MM.1S (cell line): ENCODE data around the gene ATXN1.

Experiments
- EZH2 ChIP-seq: fragments of 300-600 bp; sonication (generic); optimal IDR thresholded peaks from 2 replicates; pipeline ENCODE3; 2017; ENCODE audit warnings: low read depth, mild to moderate bottlenecking, antibody characterized with exemption, low read length, mixed read lengths
- TF ChIP-seq, protein P1 (sequence below): fragments of 300-600 bp; sonication (generic); IDR thresholded peaks from 2 replicates; pipeline ENCODE4 v1.5.1; 2016; ENCODE audit warnings: antibody characterized with exemption, low read length, mixed read lengths

DNA sequence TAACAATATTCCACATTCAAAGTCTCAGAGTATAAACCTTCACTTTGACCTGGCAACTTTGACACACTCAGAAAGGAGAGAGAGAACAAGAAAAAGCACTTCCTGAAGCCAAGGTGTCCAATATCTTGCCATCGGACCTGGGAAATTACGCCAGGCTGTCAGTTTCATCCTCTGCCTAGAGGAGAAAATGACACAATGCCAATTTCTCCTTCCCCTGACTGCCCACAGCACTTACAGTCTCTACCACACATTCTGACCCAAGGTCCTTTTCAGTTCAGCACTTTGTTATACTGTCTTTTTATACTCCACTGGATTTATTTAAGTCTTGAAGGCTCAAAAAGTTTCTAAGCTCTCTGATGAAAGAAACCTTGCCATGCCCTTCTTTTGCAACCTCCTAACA, 272.4 kb downstream of the ATXN1 start:
- TF ChIP-seq, protein P1, sequence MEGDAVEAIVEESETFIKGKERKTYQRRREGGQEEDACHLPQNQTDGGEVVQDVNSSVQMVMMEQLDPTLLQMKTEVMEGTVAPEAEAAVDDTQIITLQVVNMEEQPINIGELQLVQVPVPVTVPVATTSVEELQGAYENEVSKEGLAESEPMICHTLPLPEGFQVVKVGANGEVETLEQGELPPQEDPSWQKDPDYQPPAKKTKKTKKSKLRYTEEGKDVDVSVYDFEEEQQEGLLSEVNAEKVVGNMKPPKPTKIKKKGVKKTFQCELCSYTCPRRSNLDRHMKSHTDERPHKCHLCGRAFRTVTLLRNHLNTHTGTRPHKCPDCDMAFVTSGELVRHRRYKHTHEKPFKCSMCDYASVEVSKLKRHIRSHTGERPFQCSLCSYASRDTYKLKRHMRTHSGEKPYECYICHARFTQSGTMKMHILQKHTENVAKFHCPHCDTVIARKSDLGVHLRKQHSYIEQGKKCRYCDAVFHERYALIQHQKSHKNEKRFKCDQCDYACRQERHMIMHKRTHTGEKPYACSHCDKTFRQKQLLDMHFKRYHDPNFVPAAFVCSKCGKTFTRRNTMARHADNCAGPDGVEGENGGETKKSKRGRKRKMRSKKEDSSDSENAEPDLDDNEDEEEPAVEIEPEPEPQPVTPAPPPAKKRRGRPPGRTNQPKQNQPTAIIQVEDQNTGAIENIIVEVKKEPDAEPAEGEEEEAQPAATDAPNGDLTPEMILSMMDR, result no peak
- TF ChIP-seq EZH2, result no peak
